IgD-negative memory B cell (primary cell): ENCODE data around the gene CNTN5. TPM values are rescaled to one million over a fixed set of nuclear protein-coding genes. Genes with fewer than 3 reads are reported as not detected.
"Not testable (repeated sequence)": the region's sequence is repeated elsewhere in the genome, so short reads cannot be mapped to it uniquely, and the experiment has no call there.

ENCODE experiments used
- H3K27ac Mint-ChIP-seq, 3 donors: one replicate each; pipeline ENCODE4 v1.8.0; 2020 to 2022; ENCODE audit warnings: mild to moderate bottlenecking in 3 of 3, mixed read lengths in 3 of 3, moderate library complexity in 1 of 3
- H3K27me3 Mint-ChIP-seq: one replicate; pipeline ENCODE4 v1.8.0; 2021; ENCODE audit warnings: mixed read lengths
- H3K36me3 Mint-ChIP-seq: one replicate; pipeline ENCODE4 v1.8.0; 2020; ENCODE audit warnings: mild to moderate bottlenecking, mixed read lengths
- H3K4me1 Mint-ChIP-seq, 3 donors: one replicate each; pipeline ENCODE4 v1.8.0; 2020 to 2022; ENCODE audit warnings: mixed read lengths in 3 of 3, mild to moderate bottlenecking in 1 of 3
- H3K4me3 Mint-ChIP-seq, 4 donors: one replicate each; pipeline ENCODE4 v1.8.0; 2020 to 2022; ENCODE audit warnings: mild to moderate bottlenecking in 4 of 4, mixed read lengths in 4 of 4, moderate library complexity in 3 of 4
- H3K9me3 Mint-ChIP-seq, 3 donors: one replicate each; pipeline ENCODE4 v1.8.0; 2020 to 2021; ENCODE audit warnings: mixed read lengths in 3 of 3, mild to moderate bottlenecking in 1 of 3
- polyA plus RNA-seq: library from polyadenylated mRNA; unstranded; fragments of 300-500 nt; fragmentation: Illumina TruSeq; gene quantifications from one replicate; pipeline ENCODE4 v1.2.3, GENCODE V29; 2021

The CNTN5 gene
- polyA plus RNA-seq, 1 donor from 2014 or later, result not detected

- Mint-ChIP-seq H3K4me3 (no peak overlapping the region), H3K4me1 (no peaks in the 10 kb centered on the region), H3K27me3 (no peaks in the 10 kb centered on the region), H3K36me3 (peaks cover 1% of the 10 kb centered on the region), H3K27ac (no peak overlapping the region), H3K9me3 (peaks cover 0 to 2% (median 0%) of the 10 kb centered on the region in 3 donors)
Observed at GRCh38 chr11:99766811-99767210, 746.1 kb downstream of the CNTN5 start.

DNA sequence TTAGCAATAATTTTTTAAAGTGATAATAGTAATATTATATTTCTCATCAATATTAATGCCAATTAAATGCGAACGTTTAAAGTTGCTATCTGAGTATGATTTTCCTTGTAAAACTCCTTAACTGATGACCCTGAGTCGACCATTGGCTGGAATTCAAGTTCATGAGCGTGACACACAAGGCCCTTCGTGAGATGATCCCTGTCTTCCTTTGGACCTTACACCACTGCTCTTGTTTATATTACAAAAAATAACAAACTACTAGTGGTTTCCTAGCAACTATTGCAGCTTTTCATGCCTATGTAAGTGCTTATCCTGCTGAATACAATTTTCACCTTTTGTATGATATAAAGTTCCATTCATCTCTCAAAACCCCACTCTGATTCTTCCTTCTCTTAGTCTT is 752.9 kb downstream of the CNTN5 start:
- H3K27ac Mint-ChIP-seq, result no peak overlapping the region
- H3K4me3 Mint-ChIP-seq, result no peak overlapping the region
- H3K4me1 Mint-ChIP-seq, result no peaks in the 10 kb centered on the region
- no peaks in the 10 kb centered on the region for H3K27me3 Mint-ChIP-seq
- no peaks in the 10 kb centered on the region for H3K36me3 Mint-ChIP-seq
- H3K9me3 Mint-ChIP-seq, result peaks cover 0 to 2% (median 0%) of the 10 kb centered on the region in 3 donors

DNA sequence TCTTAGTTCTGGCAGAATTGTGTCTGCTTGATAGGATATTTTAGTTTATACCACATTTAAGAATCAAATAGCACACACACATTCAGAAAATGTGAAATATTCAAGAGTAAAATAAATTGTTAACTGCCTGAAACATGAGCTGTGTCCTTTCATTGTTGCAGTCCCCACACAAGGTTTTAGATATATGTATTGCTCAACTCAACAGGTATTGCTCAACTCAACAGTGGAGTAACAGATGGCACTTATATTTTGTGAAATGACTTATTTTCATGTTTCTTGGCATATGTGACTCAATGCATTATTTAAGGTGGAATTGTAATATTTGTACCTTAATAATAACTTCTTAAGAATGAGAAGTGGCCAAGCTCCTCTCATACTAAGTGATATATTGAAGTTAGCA is 760.3 kb downstream of the CNTN5 start:
- Mint-ChIP-seq H3K27me3 (no peaks in the 10 kb centered on the region), H3K4me1 (no peaks in the 10 kb centered on the region), H3K36me3 (peaks cover 1% of the 10 kb centered on the region), H3K4me3 (no peak overlapping the region), H3K27ac (no peak overlapping the region), H3K9me3 (peaks cover 0 to 3% (median 1%) of the 10 kb centered on the region in 3 donors)

- Mint-ChIP-seq H3K27me3 (no peaks in the 10 kb centered on the region), H3K9me3 (peaks cover 2 to 6% (median 3%) of the 10 kb centered on the region in 3 donors), H3K36me3 (peaks cover 5% of the 10 kb centered on the region), H3K4me3 (no peak overlapping the region), H3K4me1 (no peaks in the 10 kb centered on the region), H3K27ac (no peak overlapping the region)
Observed at GRCh38 chr11:99791354-99791753, 770.6 kb downstream of the CNTN5 start.

DNA sequence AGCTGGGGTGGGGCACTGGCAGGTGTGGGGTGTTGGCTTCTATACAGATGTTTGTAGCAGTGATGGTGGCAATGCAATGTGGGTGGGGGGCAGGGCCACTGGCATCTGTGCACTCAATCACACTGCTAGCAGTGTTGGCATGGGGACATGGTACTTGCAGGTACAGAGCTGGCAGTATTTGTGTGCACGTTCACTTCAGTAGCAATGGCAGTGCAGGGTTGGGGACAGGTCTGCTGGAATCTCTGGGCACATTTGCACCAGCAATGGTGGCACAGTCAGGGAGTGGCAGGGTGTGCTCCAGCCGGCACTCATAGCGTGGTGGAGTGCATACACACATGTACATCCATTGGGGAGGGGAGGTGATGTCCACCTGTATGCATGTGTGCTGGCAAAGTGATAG is 775.2 kb downstream of the CNTN5 start:
- Mint-ChIP-seq H3K36me3 (peaks cover 4% of the 10 kb centered on the region), H3K4me3 (no peak overlapping the region), H3K27me3 (no peaks in the 10 kb centered on the region), H3K4me1 (no peaks in the 10 kb centered on the region), H3K9me3 (peaks cover 2 to 6% (median 4%) of the 10 kb centered on the region in 3 donors), H3K27ac (peak overlapping the region in 1 of 3 donors; percentile 6)

GRCh38 chr11:99803501-99803900 is 782.8 kb downstream of the CNTN5 start:
- Mint-ChIP-seq H3K36me3 (no peaks in the 10 kb centered on the region), H3K27ac (no peak overlapping the region), H3K27me3 (no peaks in the 10 kb centered on the region), H3K4me3 (no peak overlapping the region), H3K9me3 (peaks cover 2 to 6% (median 2%) of the 10 kb centered on the region in 3 donors), H3K4me1 (no peaks in the 10 kb centered on the region)

GRCh38 chr11:99812516-99812915 is 791.8 kb downstream of the CNTN5 start:
- Mint-ChIP-seq H3K9me3 (peaks cover 0 to 14% (median 6%) of the 10 kb centered on the region in 3 donors), H3K4me1 (no peaks in the 10 kb centered on the region), H3K4me3 (no peak overlapping the region), H3K27ac (no peak overlapping the region), H3K27me3 (no peaks in the 10 kb centered on the region), H3K36me3 (no peaks in the 10 kb centered on the region)

DNA sequence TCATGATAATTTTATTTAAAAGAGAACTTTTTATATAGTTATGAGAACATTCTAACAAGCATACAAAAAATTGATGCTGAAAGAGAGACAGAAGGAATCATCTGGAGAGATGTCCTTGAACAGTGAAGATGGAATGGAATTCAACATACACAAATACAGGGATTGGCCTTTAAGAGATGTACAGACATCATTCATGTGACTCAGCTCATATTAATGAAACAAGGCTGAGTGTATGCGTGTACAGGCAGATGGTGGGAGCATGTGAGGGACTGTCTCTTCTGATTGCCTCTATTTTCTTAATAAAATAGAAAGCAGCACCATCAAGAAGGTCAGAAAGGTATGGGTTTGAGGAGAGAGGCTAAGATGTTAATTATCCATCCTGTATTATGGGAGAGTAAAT is 793.3 kb downstream of the CNTN5 start:
- no peak overlapping the region for H3K27ac Mint-ChIP-seq
- H3K4me1 Mint-ChIP-seq, result no peaks in the 10 kb centered on the region
- no peak overlapping the region for H3K4me3 Mint-ChIP-seq
- H3K9me3 Mint-ChIP-seq, result peaks cover 0 to 14% (median 4%) of the 10 kb centered on the region in 3 donors
- no peaks in the 10 kb centered on the region for H3K27me3 Mint-ChIP-seq
- H3K36me3 Mint-ChIP-seq, result no peaks in the 10 kb centered on the region

GRCh38 chr11:99814738-99815137 is 794.0 kb downstream of the CNTN5 start:
- Mint-ChIP-seq H3K9me3 (peaks cover 0 to 17% (median 4%) of the 10 kb centered on the region in 3 donors), H3K27ac (no peak overlapping the region), H3K4me1 (no peaks in the 10 kb centered on the region), H3K27me3 (no peaks in the 10 kb centered on the region), H3K4me3 (no peak overlapping the region), H3K36me3 (no peaks in the 10 kb centered on the region)

- no peak overlapping the region for H3K4me3 Mint-ChIP-seq
- no peaks in the 10 kb centered on the region for H3K4me1 Mint-ChIP-seq
- H3K27ac Mint-ChIP-seq, result no peak overlapping the region
- H3K9me3 Mint-ChIP-seq, result peaks cover 0 to 17% (median 6%) of the 10 kb centered on the region in 3 donors
- no peaks in the 10 kb centered on the region for H3K36me3 Mint-ChIP-seq
- H3K27me3 Mint-ChIP-seq, result no peaks in the 10 kb centered on the region
Observed at GRCh38 chr11:99818991-99819390, 798.2 kb downstream of the CNTN5 start.

DNA sequence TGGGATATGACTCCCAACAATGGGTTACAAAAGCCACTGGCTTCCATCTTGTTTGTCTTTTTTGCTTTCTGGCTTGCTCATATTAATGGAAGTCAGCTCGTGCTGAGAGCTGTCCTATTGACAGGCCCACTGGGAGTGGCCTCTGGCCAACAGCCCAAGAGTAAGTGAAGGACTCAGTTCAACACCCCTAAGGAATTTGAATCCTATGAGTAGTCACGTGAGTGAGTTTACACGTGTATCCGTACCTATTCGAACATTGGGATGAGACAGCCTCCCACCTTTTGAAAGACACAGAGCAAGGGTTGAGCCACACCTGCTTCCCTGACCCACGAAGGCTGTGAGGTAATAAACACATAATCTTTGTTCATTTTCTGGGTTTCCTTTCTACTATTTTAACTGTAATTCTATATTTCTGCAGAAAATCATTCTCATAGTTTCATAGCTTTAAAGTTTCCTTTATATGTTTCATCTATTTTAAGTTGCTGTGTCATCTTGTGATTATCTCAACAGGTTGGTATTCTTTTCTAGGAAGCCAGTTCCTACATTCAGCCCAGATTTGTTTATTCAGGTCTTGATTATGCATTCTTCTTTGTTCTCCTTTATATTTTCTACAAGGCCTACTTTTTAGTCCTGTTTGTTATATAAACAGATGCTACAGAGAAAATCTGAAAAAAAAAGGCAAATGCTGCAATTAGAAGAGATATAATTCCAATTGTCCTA is 802.3 kb downstream of the CNTN5 start:
- Mint-ChIP-seq H3K36me3 (no peaks in the 10 kb centered on the region), H3K9me3 (peaks cover 0 to 6% (median 2%) of the 10 kb centered on the region in 3 donors), H3K4me3 (no peak overlapping the region), H3K4me1 (no peaks in the 10 kb centered on the region), H3K27ac (no peak overlapping the region), H3K27me3 (no peaks in the 10 kb centered on the region)

GRCh38 chr11:99836739-99837138 is 816.0 kb downstream of the CNTN5 start:
- not testable (repeated sequence) for H3K4me3 Mint-ChIP-seq, H3K27ac Mint-ChIP-seq, H3K36me3 Mint-ChIP-seq, H3K4me1 Mint-ChIP-seq, H3K9me3 Mint-ChIP-seq, H3K27me3 Mint-ChIP-seq

DNA sequence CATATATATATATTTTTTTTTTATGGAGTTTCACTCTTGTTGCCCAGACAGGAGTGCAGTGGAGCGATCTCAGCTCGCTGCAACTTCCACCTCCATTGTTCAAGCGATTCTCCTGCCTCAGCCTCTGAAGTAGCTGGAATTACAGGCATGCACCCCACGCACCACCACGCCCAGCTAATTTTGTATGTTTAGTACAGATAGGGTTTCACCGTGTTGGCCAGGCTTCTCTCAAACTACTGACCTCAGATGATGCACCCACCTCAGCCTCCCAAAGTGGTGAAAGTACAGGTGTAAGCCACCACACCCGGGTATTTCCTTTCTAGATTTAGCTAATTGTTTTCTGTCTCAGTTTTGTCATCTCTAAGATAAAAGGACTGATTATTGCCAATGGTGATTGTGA is 821.1 kb downstream of the CNTN5 start:
- Mint-ChIP-seq H3K4me1 (no peaks in the 10 kb centered on the region), H3K4me3 (no peak overlapping the region), H3K27me3 (no peaks in the 10 kb centered on the region), H3K9me3 (peaks cover 0 to 3% (median 1%) of the 10 kb centered on the region in 3 donors), H3K36me3 (no peaks in the 10 kb centered on the region), H3K27ac (no peak overlapping the region)

DNA sequence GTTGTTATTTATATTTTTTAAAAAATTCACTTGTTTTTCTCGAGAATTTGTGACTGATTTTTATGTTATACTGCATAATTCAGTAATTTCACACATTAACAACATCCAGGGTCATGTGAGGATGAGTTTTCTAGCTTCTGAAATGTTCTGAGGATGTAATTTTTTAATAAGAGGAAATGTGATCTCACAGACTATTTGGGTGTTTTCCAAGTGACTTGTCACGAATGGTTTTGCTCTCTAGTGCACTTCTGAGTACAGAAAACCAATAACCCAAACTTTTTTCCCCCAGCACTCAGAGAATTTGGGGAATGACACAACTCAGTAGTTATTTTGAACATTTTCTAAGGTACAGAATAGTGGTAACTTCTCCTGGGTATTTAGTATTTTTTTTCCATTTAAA is 845.2 kb downstream of the CNTN5 start:
- Mint-ChIP-seq H3K4me3 (no peak overlapping the region), H3K27me3 (no peaks in the 10 kb centered on the region), H3K36me3 (no peaks in the 10 kb centered on the region), H3K4me1 (no peaks in the 10 kb centered on the region), H3K9me3 (peaks cover 0 to 14% (median 2%) of the 10 kb centered on the region in 3 donors), H3K27ac (no peak overlapping the region)

DNA sequence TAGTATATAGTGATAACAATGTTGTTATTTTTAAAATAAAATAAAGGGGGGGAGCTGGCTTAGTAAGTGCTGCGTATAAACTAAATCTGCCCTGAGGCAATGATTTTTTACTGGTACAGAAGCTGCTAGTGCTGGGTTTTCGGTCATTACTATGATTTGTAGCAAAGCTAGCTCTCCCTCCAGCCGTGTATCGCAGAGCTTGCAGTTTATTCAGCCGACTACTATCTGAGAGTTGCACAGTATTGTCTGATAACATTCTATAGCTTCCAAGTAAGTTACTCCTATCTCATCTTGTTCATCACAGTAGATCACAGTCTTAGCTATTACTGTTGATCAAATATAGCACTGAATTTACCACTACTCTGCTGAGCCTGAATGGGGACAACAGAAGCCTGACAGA is 860.9 kb downstream of the CNTN5 start:
- H3K27ac Mint-ChIP-seq, result no peak overlapping the region
- peaks cover 0 to 7% (median 2%) of the 10 kb centered on the region in 3 donors for H3K9me3 Mint-ChIP-seq
- no peaks in the 10 kb centered on the region for H3K27me3 Mint-ChIP-seq
- H3K4me3 Mint-ChIP-seq, result no peak overlapping the region
- H3K4me1 Mint-ChIP-seq, result no peaks in the 10 kb centered on the region
- peaks cover 2% of the 10 kb centered on the region for H3K36me3 Mint-ChIP-seq

DNA sequence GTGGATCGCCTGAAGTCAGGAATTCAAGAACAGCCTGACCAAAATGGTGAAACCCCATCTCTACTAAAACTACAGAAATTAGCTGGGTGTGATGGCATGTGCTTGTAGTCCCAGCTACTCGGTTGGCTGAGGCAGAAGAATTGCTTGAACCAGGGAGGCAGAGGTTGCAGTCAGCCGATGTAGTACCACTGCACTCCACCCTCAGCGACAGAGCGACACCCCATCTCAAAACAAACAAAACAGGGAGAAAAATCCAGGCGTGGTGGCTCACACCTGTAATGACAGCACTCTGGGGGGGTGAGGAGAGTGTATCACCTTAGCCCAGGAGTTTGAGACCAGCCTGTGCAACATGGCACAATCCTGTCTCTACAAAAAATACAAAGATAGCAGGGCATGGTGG is 864.0 kb downstream of the CNTN5 start:
- Mint-ChIP-seq H3K9me3 (peaks cover 0 to 6% (median 2%) of the 10 kb centered on the region in 3 donors), H3K4me1 (no peaks in the 10 kb centered on the region), H3K4me3 (no peak overlapping the region), H3K27me3 (no peaks in the 10 kb centered on the region), H3K27ac (no peak overlapping the region), H3K36me3 (peaks cover 2% of the 10 kb centered on the region)
